Ovary (tissue), 9 donors: ENCODE measurements around the gene EPN1. TPM values are rescaled to one million over a fixed set of nuclear protein-coding genes. Genes with fewer than 3 reads are reported as not detected.

Experiments
- DNase-seq, 5 donors: peaks; one replicate each; pipeline ENCODE4 v3.0.0-alpha.2; 2019 to 2020
- H3K27ac ChIP-seq, 2 donors: fragments of 200-600 bp; one replicate each; pipeline versions ENCODE4 v1.5.1 to v1.8.0; 2019 to 2022
- H3K27me3 ChIP-seq: fragments of 200-600 bp; one replicate; pipeline ENCODE4 v1.8.0; 2022
- H3K36me3 ChIP-seq: fragments of 200-600 bp; sonication (generic); one replicate; pipeline ENCODE4 v1.5.1; 2019
- H3K4me1 ChIP-seq: one replicate; pipeline ENCODE4 v1.8.1; 2013; ENCODE audit warnings: mild to moderate bottlenecking, moderate library complexity; ENCODE audit not compliant: insufficient read depth
- H3K4me3 ChIP-seq: fragments of 200-600 bp; sonication (generic); one replicate; pipeline ENCODE4 v1.5.1; 2017
- H3K9me3 ChIP-seq, 2 donors: fragments of 200-600 bp in 1 of 2; sonication (generic) in 1 of 2; one replicate each; pipeline versions ENCODE4 v1.5.1 to v1.8.1; 2013 to 2019; ENCODE audit warnings: mild to moderate bottlenecking in 1 of 2, moderate library complexity in 1 of 2
- CTCF ChIP-seq, 3 donors: fragments of 450-650 bp in 2 of 3; fragments of 200-600 bp in 1 of 3; IDR thresholded peaks; one replicate each; pipeline versions ENCODE4 v1.5.1 to v1.8.0; 2016 to 2022; ENCODE audit warnings: antibody characterized with exemption in 3 of 3, mild to moderate bottlenecking in 1 of 3
- EP300 ChIP-seq: sonication (generic); formaldehyde crosslinking; IDR thresholded peaks from one replicate; pipeline ENCODE4 v1.6.1; 2017; ENCODE audit warnings: antibody characterized with exemption
- POLR2A ChIP-seq: fragments of 450-650 bp; IDR thresholded peaks from one replicate; pipeline ENCODE4 v1.6.1; 2017; ENCODE audit warnings: antibody characterized with exemption, mild to moderate bottlenecking, moderate library complexity
- WGBS, 3 donors: extraction: QIAGEN DNeasy Blood & Tissue Kit in 1 of 3; methylation state at CpG; one replicate each; pipeline versions ENCODE4 v1.1.5 to v1.1.7; 2013 to 2017; 5-methylcytosine and 5-hydroxymethylcytosine counted together
- intact Hi-C, 4 donors: fragments of 100-400 bp; cut with DNase I; formaldehyde crosslinking; loops; one replicate each; pipeline versions ENCODE4 v1.11.0 to v1.15.1; 2022 to 2023
- polyA plus RNA-seq, 2 donors: library from polyadenylated mRNA; stranded (reverse); fragments of 200-250 nt in 1 of 2; fragments of 350-450 nt in 1 of 2; fragmentation: Illumina TruSeq in 1 of 2; extraction: RNeasy Lipid Tissue Mini Kit (QIAGEN cat#74804) in 1 of 2; gene quantifications; one replicate each; pipeline ENCODE4 v1.2.3, GENCODE V29; 2013 to 2014
- total RNA-seq, 7 donors: library from RNA; depleted of rRNA in 2 of 7; stranded (reverse); fragments of >200 nt in 2 of 7; fragmentation: NEBNext Ultra II Directional in 3 of 7; extraction: Animal tissue kit (Norgen Biotek cat#: 25700) in 3 of 7; gene quantifications; one replicate each; pipeline versions ENCODE4 v1.1.0 to v1.2.4, GENCODE V29; 2016 to 2023
- donor health status: DM: no; HTN: no; CAD: no; lungs with moderate emphysema.
- donor health status: DM: no; HTN: no; CAD: no.
- donor health status: Bipolar disorder and iron deficiency.
- donor health status: DM: yes; HTN: yes; CAD: no.
- donor health status: DM: no; HTN: no; CAD: no.
- donor health status: DM: yes; HTN: yes; CAD: no.

Gene EPN1
- total and polyA plus RNA-seq, 9 donors, result 11.0 to 187 (median 116) TPM

GRCh38 chr19:55688422-55689218, 13.6 kb downstream of the EPN1 start:
- Histone ChIP-seq H3K27ac (no peak overlapping the region), H3K27me3 (no peaks in the 10 kb centered on the region), H3K36me3 (no peaks in the 10 kb centered on the region), H3K9me3 (no peaks in the 10 kb centered on the region), H3K4me3 (no peak overlapping the region), H3K4me1 (no peaks in the 10 kb centered on the region)
- 27 to 48% (median 40%) methylated on average over 24 to 27 of the region's 27 CpGs for WGBS, 3 donors
- peak in 4 of 5 donors; percentile 46 to 76 (median 59) for DNase-seq
- intact Hi-C loops, result no loop called here
- TF ChIP-seq POLR2A (no peak), CTCF (IDR thresholded peaks at IDR 0.05) (no peak), EP300 (no peak)

- H3K36me3 ChIP-seq, result no peaks in the 10 kb centered on the region
- DNase-seq, result peak in 2 of 5 donors; percentile 38 to 42
Observed at GRCh38 chr19:55689411-55690108, 14.5 kb downstream of the EPN1 start.

GRCh38 chr19:55690109-55690768, 15.2 kb downstream of the EPN1 start:
- intact Hi-C loops, result no loop called here
- no peaks in the 10 kb centered on the region for H3K27me3 ChIP-seq
- 90 to 93% (median 90%) methylated on average over 20 to 25 of the region's 25 CpGs for WGBS, 3 donors
- no peak overlapping the region for H3K27ac ChIP-seq
- no peaks in the 10 kb centered on the region for H3K4me1 ChIP-seq
- no peaks in the 10 kb centered on the region for H3K36me3 ChIP-seq
- TF ChIP-seq POLR2A (no peak), EP300 (no peak), CTCF (IDR thresholded peaks at IDR 0.05) (no peak)
- DNase-seq, result peak in 1 of 5 donors; percentile 30
- H3K4me3 ChIP-seq, result no peak overlapping the region
- H3K9me3 ChIP-seq, result no peaks in the 10 kb centered on the region

More at GRCh38 chr19:55689411-55690108, 14.5 kb downstream of the EPN1 start:
- intact Hi-C loops, result no loop called here
- no peak overlapping the region for H3K27ac ChIP-seq
- TF ChIP-seq CTCF (IDR thresholded peaks at IDR 0.05) (no peak), EP300 (no peak), POLR2A (no peak)
- no peaks in the 10 kb centered on the region for H3K9me3 ChIP-seq
- 80 to 87% (median 80%) methylated on average over 35 of the region's 35 CpGs for WGBS, 3 donors
- no peaks in the 10 kb centered on the region for H3K4me1 ChIP-seq
- no peak overlapping the region for H3K4me3 ChIP-seq
- no peaks in the 10 kb centered on the region for H3K27me3 ChIP-seq

- Histone ChIP-seq H3K27ac (no peak overlapping the region), H3K27me3 (no peaks in the 10 kb centered on the region), H3K4me1 (no peaks in the 10 kb centered on the region), H3K4me3 (no peak overlapping the region), H3K36me3 (no peaks in the 10 kb centered on the region), H3K9me3 (no peaks in the 10 kb centered on the region)
- 89 to 91% (median 90%) methylated on average over 31 of the region's 31 CpGs for WGBS, 3 donors
- intact Hi-C loops, result no loop called here
- TF ChIP-seq EP300 (no peak), CTCF (IDR thresholded peaks at IDR 0.05) (no peak), POLR2A (no peak)
- DNase-seq, result peak in 3 of 5 donors; percentile 9 to 27 (median 19)
Observed at GRCh38 chr19:55690769-55691545, 15.9 kb downstream of the EPN1 start.
